K562 treated with DMSO at 1 percent for 4 hours (cell line): Measurements from ENCODE around the gene HNRNPUL2. TPM values are rescaled to one million over a fixed set of nuclear protein-coding genes. Genes with fewer than 3 reads are reported as not detected.

Experiments
- total RNA-seq: library from RNA; unstranded; fragments of 300-600 nt; gene quantifications from 2 replicates; pipeline ENCODE4 v1.2.3, GENCODE V29; 2022; ENCODE audit not compliant: insufficient read depth

The HNRNPUL2 gene
- total RNA-seq, result 26.6 and 32.3 TPM in 2 replicates

DNA sequence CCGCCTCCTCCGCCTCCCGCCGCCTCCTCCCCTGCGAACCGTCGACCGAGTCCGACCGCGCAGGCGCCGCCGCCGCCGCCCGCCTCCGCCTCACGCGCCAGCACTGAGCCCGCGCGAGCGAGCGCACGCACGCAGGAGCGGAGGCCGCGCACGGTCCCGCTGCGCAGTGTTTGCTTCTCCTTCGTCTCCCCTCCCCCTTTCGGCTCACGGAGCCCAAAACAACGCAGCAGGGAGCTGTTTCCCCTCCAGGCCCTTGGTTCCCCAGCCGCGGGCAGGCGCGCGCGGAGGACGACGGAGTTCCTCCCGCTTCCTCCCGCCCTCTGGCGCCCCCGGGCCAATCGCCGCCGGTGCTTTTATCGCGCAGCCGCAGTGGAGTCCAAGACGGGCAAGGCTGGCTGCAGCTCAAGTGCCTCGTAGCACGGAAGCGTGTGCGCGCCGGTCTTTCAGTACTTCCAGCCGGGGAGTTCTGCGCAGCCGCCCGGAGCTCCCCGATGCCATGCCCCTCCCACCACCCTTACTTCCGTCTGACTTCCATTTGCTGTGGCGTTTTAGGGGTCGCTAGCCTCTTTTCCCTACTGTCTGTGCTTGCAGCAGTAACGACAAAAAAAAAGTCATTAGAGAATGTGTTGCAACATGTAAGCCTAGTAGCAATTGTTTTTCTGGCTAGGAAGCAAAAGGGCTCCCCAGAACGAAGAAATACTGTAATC is at the start of gene HNRNPUL2:
Gene HNRNPUL2 (minus strand): TSS at position 293 of the 707 bp plus-strand sequence. CDS start 301 bp downstream, outside the sequence.

DNA sequence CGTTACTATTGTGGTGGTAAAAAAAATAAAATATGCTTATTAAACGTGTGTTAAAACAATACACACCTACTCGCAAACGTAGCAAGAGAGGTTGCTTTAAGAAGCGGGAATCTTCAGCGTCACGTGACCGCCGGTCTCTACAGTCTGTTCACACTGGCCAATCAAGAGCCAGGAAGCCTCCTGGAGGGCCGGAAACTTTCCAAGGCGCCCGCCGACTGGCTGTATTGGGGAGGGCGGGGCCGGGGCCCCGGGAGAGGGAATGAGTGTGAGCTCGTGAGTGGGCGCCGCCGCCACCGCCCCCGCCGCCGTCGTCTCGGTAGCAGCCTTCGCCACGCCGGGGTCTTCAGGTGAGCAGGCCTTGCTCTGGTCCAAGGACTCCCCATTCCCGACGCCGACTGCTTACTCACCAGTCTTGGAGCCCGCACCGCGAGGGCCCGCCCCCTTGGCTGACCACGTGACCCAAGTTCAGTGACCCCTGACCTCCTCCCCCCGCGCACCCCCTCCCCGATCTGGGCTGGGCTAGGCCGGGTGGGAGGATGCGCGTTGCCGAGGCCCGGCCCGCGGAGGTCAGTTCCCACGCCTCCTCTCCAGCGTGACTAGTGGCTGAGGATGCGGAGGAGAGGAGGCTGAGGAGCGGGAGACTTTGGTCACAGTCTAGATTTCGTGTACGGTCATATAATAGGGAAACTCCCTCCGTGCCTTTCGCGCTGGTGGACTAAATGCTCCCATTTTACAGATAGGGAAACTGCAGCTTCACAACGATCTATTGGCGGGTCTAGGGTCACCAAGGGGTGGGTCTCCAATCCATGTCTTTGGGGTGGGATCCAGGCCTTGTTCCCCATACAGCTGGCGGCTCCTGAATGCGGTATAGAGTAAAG is 44.1 kb upstream of the HNRNPUL2 start, which contains the start of gene TAF6L:
Gene TAF6L (plus strand): TSS at position 253 of the 878 bp plus-strand sequence. CDS start 4,388 bp downstream, outside the sequence.

DNA sequence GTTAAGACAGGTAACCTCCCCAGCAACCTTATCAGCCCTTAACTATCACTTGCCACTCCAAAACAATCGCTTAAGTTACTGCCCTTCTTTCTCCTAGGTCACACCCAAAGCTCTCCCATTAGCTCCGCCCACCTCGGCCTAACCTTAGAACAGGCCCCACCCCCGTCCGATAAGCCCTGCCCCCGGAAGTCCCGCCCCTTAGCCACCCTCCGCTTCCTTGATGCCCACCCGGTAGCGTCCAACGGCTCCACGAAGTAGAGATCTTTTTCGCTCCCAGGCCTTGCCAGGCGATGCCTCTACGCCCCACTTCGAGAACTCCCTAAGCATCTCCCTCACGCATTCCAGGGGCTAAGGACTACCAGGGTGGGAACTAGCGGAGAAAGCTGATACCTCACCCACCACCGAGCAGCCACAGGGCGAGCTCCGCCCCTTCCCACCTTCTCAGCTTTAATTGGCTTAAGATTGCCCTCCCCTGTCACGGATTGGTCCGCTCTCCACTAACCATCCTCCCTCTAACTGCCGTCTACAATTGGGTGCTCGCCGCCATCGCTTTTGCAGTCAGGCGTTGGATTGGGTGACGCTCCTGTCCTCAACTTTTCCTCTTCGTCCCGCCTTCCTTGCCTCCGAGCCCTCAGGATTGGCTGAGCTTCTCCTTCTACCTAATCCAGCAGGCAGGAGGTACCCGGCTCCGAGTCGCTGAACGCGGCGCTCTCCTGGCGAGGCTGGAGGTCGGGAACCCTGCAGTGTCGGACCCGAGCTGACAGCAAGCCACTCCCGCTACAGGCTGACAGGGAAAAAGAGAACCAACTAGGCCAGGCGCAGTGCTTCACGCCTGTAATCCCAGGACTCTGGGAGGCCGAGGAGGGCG is 26.7 kb upstream of the HNRNPUL2 start, which contains the start of gene ZBTB3:
Gene ZBTB3 (minus strand): TSS at position 425 of the 868 bp plus-strand sequence. CDS start 496 bp downstream, outside the sequence.

DNA sequence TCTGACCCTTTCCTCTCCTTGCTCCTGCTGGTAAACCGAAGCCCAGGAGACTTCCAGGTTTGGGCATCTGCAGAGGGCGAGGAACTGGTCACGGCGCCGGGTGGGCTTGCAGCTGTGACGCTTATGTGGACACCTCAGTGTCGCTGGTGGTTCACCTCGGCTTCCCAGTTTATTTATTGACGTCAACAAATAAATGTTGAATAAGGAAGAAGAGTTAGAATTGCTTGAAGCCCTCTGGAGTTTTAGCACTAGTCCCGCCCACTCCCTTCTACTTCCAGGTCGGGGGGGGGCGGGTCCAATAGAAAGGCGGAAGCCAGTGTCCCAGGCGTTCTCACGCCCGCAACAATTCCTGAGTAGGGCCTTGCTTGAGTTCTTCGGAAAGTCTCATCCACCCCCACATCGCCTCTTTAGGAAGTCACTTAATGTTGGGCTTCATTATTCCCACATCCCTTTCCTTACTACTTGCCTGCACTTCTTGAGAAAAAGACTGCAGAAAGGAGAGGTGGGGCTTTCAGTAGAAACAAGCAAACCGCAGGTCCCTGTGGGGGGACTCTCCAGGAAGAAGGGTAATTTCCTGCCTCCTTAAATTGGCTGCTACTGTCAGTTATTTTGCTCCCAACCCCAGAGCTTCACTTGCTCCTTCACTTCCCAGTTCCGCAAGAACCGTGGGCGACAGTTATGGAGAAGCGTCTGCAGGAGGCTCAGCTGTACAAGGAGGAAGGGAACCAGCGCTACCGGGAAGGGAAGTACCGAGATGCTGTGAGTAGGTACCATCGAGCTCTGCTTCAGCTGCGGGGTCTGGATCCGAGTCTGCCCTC is 1.1 kb upstream of the HNRNPUL2 start, which contains the start of gene TTC9C:
Gene TTC9C (plus strand): TSS at position 316 of the 818 bp plus-strand sequence. CDS start 363 bp downstream, at position 679.

DNA sequence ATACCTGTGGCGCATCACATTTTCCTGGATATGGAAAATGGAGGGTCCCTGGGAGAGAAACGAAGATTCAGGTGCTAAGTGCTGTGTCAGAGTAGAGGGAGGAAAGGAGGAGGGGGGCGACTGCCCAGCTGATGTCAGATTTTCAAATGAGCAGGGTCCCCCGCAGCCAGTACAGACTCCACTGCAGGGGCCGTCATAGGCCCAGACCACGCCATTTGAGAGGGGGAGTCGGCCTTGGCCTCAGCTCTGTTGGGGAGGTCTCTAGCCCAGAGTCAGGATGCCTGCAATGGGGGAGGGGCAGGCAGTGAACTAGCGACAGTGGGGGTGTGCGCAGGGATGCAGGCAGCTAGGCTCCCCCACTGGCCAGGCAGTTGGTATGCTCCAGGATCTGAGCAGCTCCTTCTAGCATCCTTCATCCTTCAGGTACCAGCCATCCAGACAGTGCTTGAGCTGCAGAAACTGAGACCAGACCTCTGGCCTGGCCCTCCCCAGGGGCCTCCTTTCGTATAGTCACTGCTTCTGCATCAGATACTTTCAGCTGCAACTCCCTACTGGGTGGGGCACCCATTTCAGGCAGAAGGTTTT is 19.9 kb downstream of the HNRNPUL2 start, which contains the start of the genes BSCL2 and GNG3:
Gene BSCL2 (minus strand): TSS at position 148 of the 585 bp plus-strand sequence. CDS start 229 bp downstream, outside the sequence.
Gene GNG3 (plus strand): TSS at position 400 of the 585 bp plus-strand sequence. CDS start 620 bp downstream, outside the sequence.

DNA sequence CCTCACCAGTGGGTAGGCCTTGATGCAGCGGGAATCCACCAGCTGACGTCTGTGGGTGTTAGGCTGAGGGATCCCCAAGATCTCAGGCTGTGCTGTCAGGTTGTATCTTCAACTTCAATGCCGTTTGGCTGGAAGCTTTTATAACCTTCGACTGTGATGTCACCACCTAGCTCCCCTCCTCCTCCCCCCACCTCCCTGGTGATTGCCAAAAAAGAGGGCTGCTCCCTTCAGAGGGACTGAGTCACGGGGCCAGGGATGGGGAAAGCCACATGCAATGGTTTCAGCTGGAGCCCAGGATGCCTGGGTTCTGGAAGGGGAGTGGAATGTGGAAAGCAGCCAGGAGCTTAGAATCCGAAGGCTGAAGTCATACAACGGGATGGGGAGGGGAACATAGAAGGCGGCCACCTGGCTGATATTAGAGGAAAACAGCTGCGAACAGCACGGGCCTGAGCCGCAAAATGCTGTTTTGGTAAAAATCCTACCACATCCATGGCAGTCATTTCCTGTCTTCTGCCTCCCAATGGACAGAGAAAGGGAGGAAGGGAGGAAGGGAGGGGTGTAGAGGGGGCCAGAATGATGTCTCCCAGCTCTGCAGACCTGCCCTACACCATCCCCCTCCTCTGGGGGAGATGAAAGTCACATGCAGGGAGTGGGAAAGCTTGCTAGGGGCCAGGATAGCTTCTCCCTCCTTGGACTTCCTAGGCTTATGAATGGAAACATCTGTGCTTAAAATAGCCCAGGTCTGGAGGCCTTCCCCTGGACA is 37.7 kb downstream of the HNRNPUL2 start, which contains the start of gene LRRN4CL:
Gene LRRN4CL (minus strand): TSS at position 110 of the 763 bp plus-strand sequence. CDS start 1,022 bp downstream, outside the sequence.

DNA sequence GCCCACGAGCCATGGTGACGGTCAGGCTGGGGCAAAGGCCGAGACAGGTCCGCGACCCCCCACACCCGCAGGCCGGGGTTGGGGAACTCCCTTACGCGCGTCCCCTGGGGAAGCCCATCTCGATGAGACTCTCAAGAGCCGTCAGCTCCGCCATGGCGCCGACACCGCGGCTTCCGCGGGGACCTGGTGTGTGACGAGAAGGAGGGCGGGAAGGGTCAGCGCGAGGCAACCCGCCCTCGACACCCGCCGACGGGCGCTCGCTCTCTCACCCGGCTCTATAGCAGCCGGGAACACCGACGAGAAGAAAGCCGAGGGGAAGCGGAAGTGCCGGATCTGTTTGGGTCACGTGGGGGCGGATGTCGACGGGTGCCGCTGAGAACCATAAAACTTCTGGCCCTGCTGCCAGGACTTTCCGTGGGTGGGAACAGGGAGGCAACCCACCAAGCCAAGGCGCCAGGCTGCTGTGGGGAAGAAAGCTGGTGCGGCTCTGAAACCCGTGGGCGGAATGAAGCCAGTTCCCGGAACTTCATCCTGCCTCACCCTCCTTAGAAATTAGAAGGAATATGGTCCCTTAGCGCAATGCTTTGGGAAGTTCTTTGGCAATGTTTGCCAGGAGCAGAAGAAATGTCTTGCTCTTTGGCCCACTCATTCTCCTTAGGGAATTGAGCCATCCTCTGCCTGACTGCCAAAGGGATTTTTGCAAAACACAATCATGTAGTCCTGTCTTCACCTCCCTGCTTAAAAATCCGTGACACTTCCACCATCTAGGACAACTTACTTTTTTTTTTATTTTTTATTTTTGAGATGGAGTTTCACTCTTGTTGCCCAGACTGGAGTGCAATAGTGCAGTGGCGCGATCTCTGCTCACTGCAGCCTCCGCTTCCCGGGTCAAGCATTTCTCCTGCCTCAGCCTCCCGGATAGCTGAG is 48.2 kb downstream of the HNRNPUL2 start, which contains the start of gene UBXN1:
Gene UBXN1 (minus strand): TSS at position 304 of the 927 bp plus-strand sequence. CDS start 150 bp downstream, at position 154.

DNA sequence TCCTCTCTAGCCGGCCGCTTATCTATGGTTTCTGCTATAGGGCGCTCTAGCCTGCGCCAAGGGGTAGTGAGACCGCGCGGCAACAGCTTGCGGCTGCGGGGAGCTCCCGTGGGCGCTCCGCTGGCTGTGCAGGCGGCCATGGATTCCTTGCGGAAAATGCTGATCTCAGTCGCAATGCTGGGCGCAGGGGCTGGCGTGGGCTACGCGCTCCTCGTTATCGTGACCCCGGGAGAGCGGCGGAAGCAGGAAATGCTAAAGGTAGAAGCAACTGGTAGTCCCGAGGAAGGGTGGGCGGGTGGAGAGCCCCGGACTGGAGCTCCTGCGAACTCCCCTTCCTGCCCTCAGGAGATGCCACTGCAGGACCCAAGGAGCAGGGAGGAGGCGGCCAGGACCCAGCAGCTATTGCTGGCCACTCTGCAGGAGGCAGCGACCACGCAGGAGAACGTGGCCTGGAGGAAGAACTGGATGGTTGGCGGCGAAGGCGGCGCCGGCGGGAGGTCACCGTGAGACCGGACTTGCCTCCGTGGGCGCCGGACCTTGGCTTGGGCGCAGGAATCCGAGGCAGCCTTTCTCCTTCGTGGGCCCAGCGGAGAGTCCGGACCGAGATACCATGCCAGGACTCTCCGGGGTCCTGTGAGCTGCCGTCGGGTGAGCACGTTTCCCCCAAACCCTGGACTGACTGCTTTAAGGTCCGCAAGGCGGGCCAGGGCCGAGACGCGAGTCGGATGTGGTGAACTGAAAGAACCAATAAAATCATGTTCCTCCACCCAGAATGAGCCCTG is 55.5 kb downstream of the HNRNPUL2 start, which contains the start of the genes LBHD1 and UQCC3:
Gene LBHD1 (minus strand): TSS at position 660 of the 782 bp plus-strand sequence. CDS start 2,236 bp downstream, outside the sequence.
Gene UQCC3 (plus strand): TSS at position 66 of the 782 bp plus-strand sequence. CDS start 73 bp downstream, at position 139.

DNA sequence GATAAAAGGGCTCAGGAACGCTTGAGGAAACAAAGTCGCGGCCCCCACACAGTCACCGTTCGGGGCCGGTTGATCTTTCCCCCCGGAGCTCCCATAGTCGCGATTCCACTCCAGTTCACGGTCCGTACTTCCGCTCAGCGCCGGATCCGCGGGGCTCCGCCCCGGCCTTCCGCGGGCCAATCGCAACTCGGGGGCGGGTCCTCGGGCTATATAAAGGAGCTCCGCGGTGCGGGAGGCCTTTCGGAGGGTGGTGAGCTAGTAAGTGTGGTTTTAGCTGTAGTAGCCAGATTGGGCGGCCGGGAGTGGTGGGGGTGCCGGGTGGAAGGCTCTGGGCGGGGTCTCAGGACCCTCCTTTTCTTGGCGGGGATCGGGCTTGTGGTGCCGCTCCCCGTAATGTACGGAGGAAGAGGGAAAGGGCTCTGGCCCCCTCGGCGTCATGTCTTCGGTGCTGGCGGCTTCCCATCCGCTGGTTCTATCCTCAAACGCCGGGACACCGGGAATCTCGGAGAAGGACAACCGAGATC is 62.1 kb downstream of the HNRNPUL2 start, which contains the start of the genes C11orf98 and CSKMT:
Gene C11orf98 (minus strand): TSS at position 136 of the 524 bp plus-strand sequence. CDS start 41 bp downstream, at position 95.
Gene CSKMT (plus strand): TSS at position 238 of the 524 bp plus-strand sequence. CDS start 568 bp downstream, outside the sequence.

Other genes starting within 250 kb of the HNRNPUL2 start
- 34.9 and 54.7 TPM in 2 replicates for gene AHNAK, start 180.7 kb downstream of the HNRNPUL2 start, total RNA-seq
- gene EEF1G, start 153.6 kb downstream of the HNRNPUL2 start, total RNA-seq, result 4,119 and 4,134 TPM in 2 replicates
- gene TUT1, start 135.9 kb downstream of the HNRNPUL2 start, total RNA-seq, result 15.8 and 16.5 TPM in 2 replicates
- 79.1 and 104 TPM in 2 replicates for gene MTA2, start 125.6 kb downstream of the HNRNPUL2 start, total RNA-seq
- 39.0 and 40.6 TPM in 2 replicates for gene EML3, start 114.7 kb downstream of the HNRNPUL2 start, total RNA-seq
- gene ROM1, start 114.2 kb downstream of the HNRNPUL2 start, total RNA-seq, result 0.71 and 2.2 TPM in 2 replicates
- gene B3GAT3, start 105.5 kb downstream of the HNRNPUL2 start, total RNA-seq, result 80.5 and 90.3 TPM in 2 replicates
- 276 and 311 TPM in 2 replicates for gene GANAB, start 80.8 kb downstream of the HNRNPUL2 start, total RNA-seq
- 20.2 and 24.0 TPM in 2 replicates for gene INTS5, start 74.2 kb downstream of the HNRNPUL2 start, total RNA-seq
- gene C11orf98, start 62.2 kb downstream of the HNRNPUL2 start, total RNA-seq, result 105 and 114 TPM in 2 replicates
- gene CSKMT, start 62.1 kb downstream of the HNRNPUL2 start, total RNA-seq, result 12.7 and 27.2 TPM in 2 replicates
- gene UQCC3, start 55.8 kb downstream of the HNRNPUL2 start, total RNA-seq, result 12.2 and 17.2 TPM in 2 replicates
- gene LBHD1, start 55.2 kb downstream of the HNRNPUL2 start, total RNA-seq, result 4.8 and 5.5 TPM in 2 replicates
- gene UBXN1, start 48.4 kb downstream of the HNRNPUL2 start, total RNA-seq, result 282 and 316 TPM in 2 replicates
- 0.48 and 1.6 TPM in 2 replicates for gene LRRN4CL, start 37.9 kb downstream of the HNRNPUL2 start, total RNA-seq
- 43.9 and 45.1 TPM in 2 replicates for gene BSCL2, start 20.0 kb downstream of the HNRNPUL2 start, total RNA-seq
- 2.4 TPM in 1 of 2 replicates, not detected in the other for gene GNG3, start 19.8 kb downstream of the HNRNPUL2 start, total RNA-seq
- gene TTC9C, start 1.0 kb upstream of the HNRNPUL2 start, total RNA-seq, result 35.6 and 36.5 TPM in 2 replicates
- gene ZBTB3, start 26.7 kb upstream of the HNRNPUL2 start, total RNA-seq, result 1.4 and 6.0 TPM in 2 replicates
- 138 and 166 TPM in 2 replicates for gene POLR2G, start 34.1 kb upstream of the HNRNPUL2 start, total RNA-seq
- gene TAF6L, start 43.9 kb upstream of the HNRNPUL2 start, total RNA-seq, result 23.2 and 49.9 TPM in 2 replicates
- 36.4 and 44.9 TPM in 2 replicates for gene TMEM179B, start 59.9 kb upstream of the HNRNPUL2 start, total RNA-seq
- 15.3 and 18.4 TPM in 2 replicates for gene TMEM223, start 64.5 kb upstream of the HNRNPUL2 start, total RNA-seq
- 76.4 and 111 TPM in 2 replicates for gene NXF1, start 78.0 kb upstream of the HNRNPUL2 start, total RNA-seq
- 63.1 and 77.8 TPM in 2 replicates for gene STX5, start 104.6 kb upstream of the HNRNPUL2 start, total RNA-seq
- gene TEX54, start 105.4 kb upstream of the HNRNPUL2 start, total RNA-seq, result not detected in 2 replicates
- gene WDR74, start 112.1 kb upstream of the HNRNPUL2 start, total RNA-seq, result 48.1 and 51.9 TPM in 2 replicates
- 397 and 441 TPM in 2 replicates for gene SLC3A2, start 153.4 kb upstream of the HNRNPUL2 start, total RNA-seq
- not detected in 2 replicates for gene CHRM1, start 193.9 kb upstream of the HNRNPUL2 start, total RNA-seq